Fibroblast of lung (primary cell): ENCODE measurements around the gene CCDC61. TPM values are rescaled to one million over a fixed set of nuclear protein-coding genes. Genes with fewer than 3 reads are reported as not detected.

Source experiments
- DNase-seq, 2 donors: peaks; one replicate each; pipeline versions ENCODE4 v3.0.0 to v3.0.0-alpha.2; 2010; ENCODE audit warnings: low read depth in 2 of 2
- H2AFZ ChIP-seq: 2 replicates; pipeline ENCODE4 v1.5.1; 2012; ENCODE audit warnings: low read length, control low read depth, inconsistent platforms
- H3K27ac ChIP-seq: 2 replicates; pipeline ENCODE4 v1.5.1; 2011; ENCODE audit warnings: low read length, control low read depth; ENCODE audit not compliant: insufficient read depth
- H3K27me3 ChIP-seq: 2 replicates; pipeline ENCODE4 v1.5.1; 2011; ENCODE audit warnings: mild to moderate bottlenecking, low read length; ENCODE audit not compliant: control insufficient read depth, insufficient read depth
- H3K36me3 ChIP-seq: 2 replicates; pipeline ENCODE4 v1.5.1; 2011; ENCODE audit warnings: low read length; ENCODE audit not compliant: control insufficient read depth, insufficient read depth
- H3K4me1 ChIP-seq: 2 replicates; pipeline ENCODE4 v1.5.1; 2011; ENCODE audit warnings: low read length; ENCODE audit not compliant: control insufficient read depth, insufficient read depth; ENCODE audit errors: extremely low read depth
- H3K4me2 ChIP-seq: 2 replicates; pipeline ENCODE4 v1.5.1; 2011; ENCODE audit warnings: low read length, control low read depth; ENCODE audit not compliant: insufficient read depth; ENCODE audit errors: extremely low read depth
- H3K4me3 ChIP-seq, 4 experiments: fragments of 200-600 bp in 1 of 4; sonication (generic) in 1 of 4; replicated peaks in 1 of 4; 2 replicates each; pipeline ENCODE4 v1.5.1; 2011 to 2016; ENCODE audit warnings: low read length in 4 of 4, low read depth in 3 of 4, mild to moderate bottlenecking in 3 of 4, control low read depth in 2 of 4, inconsistent platforms in 1 of 4, mixed read lengths in 1 of 4; ENCODE audit not compliant: insufficient read depth in 1 of 4; ENCODE audit errors: control extremely low read depth in 1 of 4
- H3K79me2 ChIP-seq: 2 replicates; pipeline ENCODE4 v1.5.1; 2012; ENCODE audit warnings: mild to moderate bottlenecking, low read length, inconsistent platforms; ENCODE audit not compliant: control insufficient read depth, insufficient read depth
- H3K9ac ChIP-seq: 2 replicates; pipeline ENCODE4 v1.5.1; 2011; ENCODE audit warnings: mild to moderate bottlenecking, low read length, control low read depth; ENCODE audit not compliant: insufficient read depth
- H3K9me3 ChIP-seq: 2 replicates; pipeline ENCODE4 v1.5.1; 2012; ENCODE audit warnings: low read depth, low read length; ENCODE audit not compliant: control insufficient read depth, insufficient read depth
- H4K20me1 ChIP-seq: 2 replicates; pipeline ENCODE4 v1.5.1; 2011; ENCODE audit warnings: low read length; ENCODE audit not compliant: control insufficient read depth, insufficient read depth; ENCODE audit errors: extremely low read depth
- EZH2 ChIP-seq: IDR thresholded peaks from 2 replicates; pipeline ENCODE4 v1.5.1; 2012; ENCODE audit warnings: low read length, control low read depth, mild to moderate bottlenecking; ENCODE audit errors: missing control alignments
- polyA plus RNA-seq, 2 donors: library from polyadenylated mRNA; depleted of rRNA in 1 of 2; stranded (reverse) in 1 of 2; unstranded in 1 of 2; fragments of >200 nt; gene quantifications; 2 replicates each; pipeline ENCODE4 v1.2.1, GENCODE V29; 2011 to 2012; ENCODE audit warnings: missing spikeins in 1 of 2
- total RNA-seq: library from RNA; depleted of rRNA; stranded (reverse); fragments of >200 nt; gene quantifications from 2 replicates; pipeline ENCODE4 v1.2.1, GENCODE V29; 2014
- TF ChIP-seq, protein P1 (sequence below), 2 donors: IDR thresholded peaks in 1 of 2; conservative IDR thresholded peaks in 1 of 2; 1 replicate in 1 of 2; 2 replicates in 1 of 2; pipeline ENCODE4 v1.5.1; 2011 to 2012; ENCODE audit warnings: low read length in 2 of 2, control low read depth in 1 of 2, inconsistent platforms in 1 of 2, low read depth in 1 of 2, mild to moderate bottlenecking in 1 of 2

Gene CCDC61
- total and polyA plus RNA-seq, 2 donors (not counting 1 experiment from before 2014, with no cell fraction given) = 4.5 to 8.9 TPM

DNA sequence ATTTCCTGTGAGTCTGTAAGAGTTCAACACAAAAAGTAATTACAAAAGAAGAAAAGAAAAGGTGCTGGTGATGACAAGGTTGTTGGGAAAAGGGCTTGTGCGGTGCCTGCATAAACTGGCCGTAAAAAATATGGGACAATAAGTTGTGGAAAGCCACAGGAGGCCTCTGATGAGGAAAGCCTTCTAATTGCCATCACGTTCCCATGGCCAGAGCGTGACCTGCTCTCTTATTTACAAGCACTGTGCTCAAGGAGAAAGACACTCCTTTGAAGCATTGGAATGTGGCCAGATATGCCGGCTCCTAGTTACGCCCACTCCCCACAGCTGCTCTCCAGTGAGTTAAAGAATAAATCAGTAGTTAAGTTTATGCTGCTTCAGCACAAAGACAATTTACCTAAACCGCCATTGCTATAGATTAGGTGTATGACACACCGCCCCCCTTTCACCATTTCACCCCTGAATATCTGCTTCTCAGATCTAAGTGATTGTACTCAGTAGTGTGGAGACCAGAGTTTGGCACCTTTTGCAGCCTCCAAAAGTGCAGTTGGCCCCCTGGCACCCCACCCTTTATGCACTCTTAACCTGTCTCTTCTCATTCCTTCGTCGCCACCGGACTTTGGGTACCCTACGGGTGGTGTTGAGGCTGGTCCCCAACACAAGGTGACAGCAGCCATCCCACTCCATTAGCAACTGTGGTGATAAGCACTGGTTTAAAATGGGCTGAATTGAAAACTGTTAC lies 35.7 kb downstream of the CCDC61 start:
- Histone ChIP-seq H3K79me2 (no peaks in the 10 kb centered on the region), H3K36me3 (no peaks in the 10 kb centered on the region), H3K4me1 (no peaks in the 10 kb centered on the region), H3K27ac (no peak overlapping the region), H3K9ac (no peak overlapping the region), H2AFZ (no peak overlapping the region), H3K27me3 (no peaks in the 10 kb centered on the region), H4K20me1 (no peaks in the 10 kb centered on the region), H3K9me3 (no peaks in the 10 kb centered on the region), H3K4me3 (no peak overlapping the region), H3K4me2 (no peak overlapping the region)
- TF ChIP-seq, protein P1, sequence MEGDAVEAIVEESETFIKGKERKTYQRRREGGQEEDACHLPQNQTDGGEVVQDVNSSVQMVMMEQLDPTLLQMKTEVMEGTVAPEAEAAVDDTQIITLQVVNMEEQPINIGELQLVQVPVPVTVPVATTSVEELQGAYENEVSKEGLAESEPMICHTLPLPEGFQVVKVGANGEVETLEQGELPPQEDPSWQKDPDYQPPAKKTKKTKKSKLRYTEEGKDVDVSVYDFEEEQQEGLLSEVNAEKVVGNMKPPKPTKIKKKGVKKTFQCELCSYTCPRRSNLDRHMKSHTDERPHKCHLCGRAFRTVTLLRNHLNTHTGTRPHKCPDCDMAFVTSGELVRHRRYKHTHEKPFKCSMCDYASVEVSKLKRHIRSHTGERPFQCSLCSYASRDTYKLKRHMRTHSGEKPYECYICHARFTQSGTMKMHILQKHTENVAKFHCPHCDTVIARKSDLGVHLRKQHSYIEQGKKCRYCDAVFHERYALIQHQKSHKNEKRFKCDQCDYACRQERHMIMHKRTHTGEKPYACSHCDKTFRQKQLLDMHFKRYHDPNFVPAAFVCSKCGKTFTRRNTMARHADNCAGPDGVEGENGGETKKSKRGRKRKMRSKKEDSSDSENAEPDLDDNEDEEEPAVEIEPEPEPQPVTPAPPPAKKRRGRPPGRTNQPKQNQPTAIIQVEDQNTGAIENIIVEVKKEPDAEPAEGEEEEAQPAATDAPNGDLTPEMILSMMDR (conservative IDR thresholded peaks at IDR 0.05 in 1 of 2, IDR thresholded peaks at IDR 0.05 in 1 of 2; ENCODE audit: low read depth in 1 of 2, low read length in 2 of 2) = no peak
- no peak for TF ChIP-seq EZH2
- DNase-seq = no peak

DNA sequence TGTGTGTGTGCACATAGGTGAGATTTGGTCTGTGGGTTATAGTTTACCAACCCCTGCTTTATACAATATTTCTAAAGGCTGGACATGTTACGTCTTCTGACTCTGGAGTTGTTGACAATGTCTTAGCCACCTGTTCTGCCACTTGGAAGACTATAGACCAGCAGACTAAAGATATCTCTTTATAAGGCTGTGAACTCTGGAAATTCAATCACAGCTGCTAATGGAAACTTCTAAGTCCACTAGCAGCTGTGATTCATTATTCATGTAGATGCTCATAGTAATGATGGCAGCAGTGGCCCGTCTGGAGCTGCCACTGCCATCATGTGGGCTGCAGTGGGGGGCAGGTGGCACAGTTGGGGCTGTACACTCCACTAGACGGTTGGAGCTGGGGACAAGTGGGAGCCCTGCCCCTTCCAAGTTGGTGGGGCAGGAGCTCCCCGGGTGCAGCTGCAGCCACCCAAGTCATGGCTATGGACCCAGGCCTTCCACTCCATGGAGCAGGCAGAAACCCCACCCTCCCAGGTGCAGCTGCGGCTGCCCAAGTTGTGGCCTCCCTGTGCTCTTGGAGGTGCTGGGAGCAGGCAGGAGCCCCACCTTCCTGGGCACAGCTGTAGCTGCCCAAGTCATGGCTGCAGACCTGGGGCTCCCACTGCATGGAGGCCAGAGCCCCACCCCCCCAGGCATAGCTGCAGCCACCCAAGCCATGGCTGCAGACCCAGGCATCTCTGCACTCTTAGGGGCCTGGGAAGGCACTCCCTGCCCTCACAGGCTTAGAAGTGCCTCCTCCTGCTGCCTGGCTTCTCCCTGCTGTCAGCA lies 36.7 kb downstream of the CCDC61 start:
- Histone ChIP-seq H3K36me3 (no peaks in the 10 kb centered on the region), H3K27ac (no peak overlapping the region), H3K4me2 (no peak overlapping the region), H3K9ac (no peak overlapping the region), H4K20me1 (no peaks in the 10 kb centered on the region), H3K79me2 (no peaks in the 10 kb centered on the region), H3K9me3 (no peaks in the 10 kb centered on the region), H2AFZ (no peak overlapping the region), H3K27me3 (no peaks in the 10 kb centered on the region), H3K4me3 (no peak overlapping the region), H3K4me1 (no peaks in the 10 kb centered on the region)
- DNase-seq = no peak
- TF ChIP-seq, protein P1 (conservative IDR thresholded peaks at IDR 0.05 in 1 of 2, IDR thresholded peaks at IDR 0.05 in 1 of 2; ENCODE audit: low read depth in 1 of 2, low read length in 2 of 2) = no peak
- TF ChIP-seq EZH2 = no peak

DNA sequence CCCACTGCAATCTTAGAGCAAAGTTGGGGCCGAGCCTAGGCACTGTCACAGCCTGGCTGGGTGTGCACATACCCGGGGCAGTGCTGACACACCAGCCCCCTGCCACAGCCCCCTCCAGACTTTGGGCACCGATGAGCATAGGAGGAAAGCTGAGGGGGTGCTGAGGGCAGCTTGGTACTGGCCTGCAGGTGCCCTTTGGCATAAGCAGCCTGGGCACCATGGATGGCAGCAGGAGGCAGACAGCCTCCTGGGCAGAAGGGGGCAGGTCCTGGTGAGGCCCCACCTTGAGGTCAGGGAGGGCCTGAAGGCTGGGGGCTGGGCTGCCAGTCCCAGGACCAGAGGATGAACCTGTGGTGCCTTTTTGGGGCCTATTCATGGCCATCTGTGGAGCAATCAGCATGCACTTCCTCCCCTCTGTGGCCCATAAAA lies 37.3 kb downstream of the CCDC61 start:
- no peak overlapping the region for H3K27ac ChIP-seq
- H2AFZ ChIP-seq = no peak overlapping the region
- no peaks in the 10 kb centered on the region for H3K36me3 ChIP-seq
- H3K9ac ChIP-seq = no peak overlapping the region
- no peaks in the 10 kb centered on the region for H3K27me3 ChIP-seq
- H3K79me2 ChIP-seq = no peaks in the 10 kb centered on the region
- no peaks in the 10 kb centered on the region for H4K20me1 ChIP-seq
- H3K4me3 ChIP-seq = no peak overlapping the region
- no peak overlapping the region for H3K4me2 ChIP-seq
- H3K4me1 ChIP-seq = no peaks in the 10 kb centered on the region
- H3K9me3 ChIP-seq = no peaks in the 10 kb centered on the region
- DNase-seq = no peak
- TF ChIP-seq, protein P1 (conservative IDR thresholded peaks at IDR 0.05 in 1 of 2, IDR thresholded peaks at IDR 0.05 in 1 of 2; ENCODE audit: low read depth in 1 of 2, low read length in 2 of 2) = no peak
- no peak for TF ChIP-seq EZH2
